ENCODE data around the gene HTRA3.

HTRA3 gene

GRCh38 chr4:8305851-8306471 lies 36.4 kb downstream of the HTRA3 start:
- no peaks in the 10 kb centered on the region for H3F3A ChIP-seq (ENCODE audit: insufficient read depth)
- H3K9ac ChIP-seq (ENCODE audit: low read length) = no peak overlapping the region
- no peak for TF ChIP-seq EZH2phosphoT487 (conservative IDR thresholded peaks at IDR 0.05; ENCODE audit: low read length)
- no peaks in the 10 kb centered on the region for H3K79me2 ChIP-seq (ENCODE audit: insufficient read depth, low read length)
- no peak overlapping the region for H3K4me2 ChIP-seq (ENCODE audit: low read depth, low read length, poor library complexity, severe bottlenecking)
- no peaks in the 10 kb centered on the region for H3K9me2 ChIP-seq (replicated peaks; ENCODE audit: insufficient read depth, low read length)
- no peak overlapping the region for H3K4me3 ChIP-seq (ENCODE audit: insufficient read depth, low read length, poor library complexity, severe bottlenecking)
- no peak overlapping the region for H3K27ac ChIP-seq (ENCODE audit: low read depth, low read length)
- no peaks in the 10 kb centered on the region for H4K20me1 ChIP-seq (ENCODE audit: low read depth, low read length)
- no peaks in the 10 kb centered on the region for H3K36me3 ChIP-seq (ENCODE audit: low read length)
- no peaks in the 10 kb centered on the region for H3K9me3 ChIP-seq (ENCODE audit: insufficient read depth, low read length)
- H3K27me3 ChIP-seq (ENCODE audit: low read length) = no peaks in the 10 kb centered on the region
- H2AFZ ChIP-seq (ENCODE audit: low read depth, low read length, severe bottlenecking) = no peak overlapping the region

DNA sequence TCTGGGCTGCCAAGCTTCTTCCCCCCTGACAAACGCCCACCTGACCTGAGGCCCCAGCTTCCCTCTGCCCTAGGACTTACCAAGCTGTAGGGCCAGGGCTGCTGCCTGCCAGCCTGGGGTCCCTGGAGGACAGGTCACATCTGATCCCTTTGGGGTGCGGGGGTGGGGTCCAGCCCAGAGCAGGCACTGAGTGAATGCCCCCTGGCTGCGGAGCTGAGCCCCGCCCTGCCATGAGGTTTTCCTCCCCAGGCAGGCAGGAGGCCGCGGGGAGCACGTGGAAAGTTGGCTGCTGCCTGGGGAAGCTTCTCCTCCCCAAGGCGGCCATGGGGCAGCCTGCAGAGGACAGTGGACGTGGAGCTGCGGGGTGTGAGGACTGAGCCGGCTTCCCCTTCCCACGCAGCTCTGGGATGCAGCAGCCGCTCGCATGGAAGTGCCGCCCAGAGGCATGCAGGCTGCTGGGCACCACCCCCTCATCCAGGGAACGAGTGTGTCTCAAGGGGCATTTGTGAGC lies 37.0 kb downstream of the HTRA3 start:
- H2AFZ ChIP-seq (ENCODE audit: low read depth, low read length, severe bottlenecking) = no peak overlapping the region

DNA sequence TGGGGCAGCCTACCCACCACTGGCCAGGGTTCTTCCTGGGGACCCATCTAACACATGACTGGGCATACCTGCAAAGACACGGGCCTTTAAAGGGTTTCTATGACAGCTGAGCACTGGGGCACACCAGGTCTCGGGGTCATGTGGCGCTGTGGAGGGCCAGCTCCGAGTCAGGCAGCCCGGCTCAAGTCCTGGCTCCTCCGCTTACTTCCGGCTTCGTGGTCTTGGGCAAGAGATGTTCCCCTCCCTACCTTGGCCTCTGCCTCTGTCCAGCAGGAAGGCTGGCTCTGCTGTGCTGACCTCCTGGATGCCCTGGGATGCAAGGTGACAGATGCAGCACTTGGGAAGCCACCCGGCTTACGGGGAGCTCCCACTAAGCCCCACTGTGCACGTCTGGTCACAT lies 37.6 kb downstream of the HTRA3 start:
- H2AFZ ChIP-seq (ENCODE audit: low read depth, low read length, severe bottlenecking) = no peak overlapping the region
- TF ChIP-seq EZH2phosphoT487 (conservative IDR thresholded peaks at IDR 0.05; ENCODE audit: low read length) (no peak), CTCF (IDR thresholded peaks at IDR 0.05; ENCODE audit: insufficient read depth, low read length, poor library complexity, severe bottlenecking) (no peak)
- no peak overlapping the region for H3K9ac ChIP-seq (ENCODE audit: low read length)
- no peaks in the 10 kb centered on the region for H3F3A ChIP-seq (ENCODE audit: insufficient read depth)
- no peak overlapping the region for H3K4me2 ChIP-seq (ENCODE audit: low read depth, low read length, poor library complexity, severe bottlenecking)
- H3K27ac ChIP-seq (ENCODE audit: low read depth, low read length) = no peak overlapping the region
- no peaks in the 10 kb centered on the region for H4K20me1 ChIP-seq (ENCODE audit: low read depth, low read length)
- H3K79me2 ChIP-seq (ENCODE audit: insufficient read depth, low read length) = no peaks in the 10 kb centered on the region
- H3K36me3 ChIP-seq (ENCODE audit: low read length) = no peaks in the 10 kb centered on the region
- no peaks in the 10 kb centered on the region for H3K9me3 ChIP-seq (ENCODE audit: insufficient read depth, low read length)
- no peaks in the 10 kb centered on the region for H3K9me2 ChIP-seq (replicated peaks; ENCODE audit: insufficient read depth, low read length)
- H3K27me3 ChIP-seq (ENCODE audit: low read length) = no peaks in the 10 kb centered on the region
- H3K4me3 ChIP-seq (ENCODE audit: insufficient read depth, low read length, poor library complexity, severe bottlenecking) = no peak overlapping the region

More for the DNA sequence above, 37.0 kb downstream of the HTRA3 start:
- H3K79me2 ChIP-seq (ENCODE audit: insufficient read depth, low read length) = no peaks in the 10 kb centered on the region
- H3K36me3 ChIP-seq (ENCODE audit: low read length) = no peaks in the 10 kb centered on the region
- H3K4me3 ChIP-seq (ENCODE audit: insufficient read depth, low read length, poor library complexity, severe bottlenecking) = no peak overlapping the region
- no peaks in the 10 kb centered on the region for H3K9me3 ChIP-seq (ENCODE audit: insufficient read depth, low read length)
- H3K27ac ChIP-seq (ENCODE audit: low read depth, low read length) = no peak overlapping the region
- H4K20me1 ChIP-seq (ENCODE audit: low read depth, low read length) = no peaks in the 10 kb centered on the region
- no peaks in the 10 kb centered on the region for H3K27me3 ChIP-seq (ENCODE audit: low read length)
- TF ChIP-seq CTCF (IDR thresholded peaks at IDR 0.05; ENCODE audit: insufficient read depth, low read length, poor library complexity, severe bottlenecking) (no peak), EZH2phosphoT487 (conservative IDR thresholded peaks at IDR 0.05; ENCODE audit: low read length) (no peak)
- H3K9me2 ChIP-seq (replicated peaks; ENCODE audit: insufficient read depth, low read length) = no peaks in the 10 kb centered on the region
- H3F3A ChIP-seq (ENCODE audit: insufficient read depth) = no peaks in the 10 kb centered on the region
- no peak overlapping the region for H3K4me2 ChIP-seq (ENCODE audit: low read depth, low read length, poor library complexity, severe bottlenecking)
- H3K9ac ChIP-seq (ENCODE audit: low read length) = no peak overlapping the region

DNA sequence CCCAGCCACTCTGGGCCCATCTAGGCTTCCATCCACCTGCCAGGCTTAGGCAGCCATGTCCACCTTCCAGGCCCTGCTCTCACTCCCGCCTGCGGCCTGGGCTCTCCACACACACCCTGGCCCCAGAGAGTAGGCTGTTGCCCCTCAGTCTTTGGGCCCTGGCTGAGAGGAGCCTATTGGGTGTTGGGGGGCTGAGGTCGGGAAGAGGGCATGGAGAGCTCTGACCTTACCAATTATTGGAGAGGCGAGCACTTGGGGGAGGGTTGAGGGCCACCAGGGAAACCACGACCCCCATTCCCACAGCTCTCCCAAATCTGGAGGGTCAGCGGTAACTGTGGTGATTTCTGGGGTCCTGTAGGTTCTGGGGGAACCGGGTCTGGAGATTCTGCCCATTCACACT lies 38.2 kb downstream of the HTRA3 start:
- TF ChIP-seq EZH2phosphoT487 (conservative IDR thresholded peaks at IDR 0.05; ENCODE audit: low read length) (no peak), CTCF (IDR thresholded peaks at IDR 0.05; ENCODE audit: insufficient read depth, low read length, poor library complexity, severe bottlenecking) (no peak)
- H3K79me2 ChIP-seq (ENCODE audit: insufficient read depth, low read length) = no peaks in the 10 kb centered on the region

More for the DNA sequence above, 38.2 kb downstream of the HTRA3 start:
- Histone ChIP-seq H3K36me3 (ENCODE audit: low read length) (no peaks in the 10 kb centered on the region), H3K9me3 (ENCODE audit: insufficient read depth, low read length) (no peaks in the 10 kb centered on the region), H2AFZ (ENCODE audit: low read depth, low read length, severe bottlenecking) (no peak overlapping the region), H4K20me1 (ENCODE audit: low read depth, low read length) (no peaks in the 10 kb centered on the region), H3K9me2 (replicated peaks; ENCODE audit: insufficient read depth, low read length) (no peaks in the 10 kb centered on the region), H3K27ac (ENCODE audit: low read depth, low read length) (no peak overlapping the region), H3K9ac (ENCODE audit: low read length) (no peak overlapping the region), H3K4me2 (ENCODE audit: low read depth, low read length, poor library complexity, severe bottlenecking) (no peak overlapping the region), H3F3A (ENCODE audit: insufficient read depth) (no peaks in the 10 kb centered on the region), H3K4me3 (ENCODE audit: insufficient read depth, low read length, poor library complexity, severe bottlenecking) (no peak overlapping the region), H3K27me3 (ENCODE audit: low read length) (no peaks in the 10 kb centered on the region)

Measured in SU-DHL-6 (cell line).